ENCODE results near the gene AGPS. TPM values are rescaled to one million over a fixed set of nuclear protein-coding genes. Genes with fewer than 3 reads are reported as not detected.

AGPS gene
- total and polyA plus RNA-seq, 2 donors = 9.6 to 34.7 TPM

GRCh38 chr2:177593402-177593801, 200.8 kb downstream of the AGPS start:
- no peak for DNase-seq (ENCODE audit: low read depth in 6 of 9, low spot score in 9 of 9)
- Histone ChIP-seq H3K4me1 (ENCODE audit: control insufficient read depth in 2 of 2, insufficient read depth in 2 of 2, low read length in 2 of 2) (peaks cover 0 to 11% of the 10 kb centered on the region in 2 donors), H3K27ac (ENCODE audit: low read depth in 1 of 2, low read length in 1 of 2) (no peak overlapping the region), H3K36me3 (ENCODE audit: control insufficient read depth in 2 of 2, insufficient read depth in 2 of 2, low read length in 1 of 2) (no peaks in the 10 kb centered on the region), H3K4me3 (ENCODE audit: low read length in 2 of 2) (no peak overlapping the region), H3K9me3 (ENCODE audit: control insufficient read depth in 2 of 2, insufficient read depth in 1 of 2, low read length in 1 of 2) (no peaks in the 10 kb centered on the region), H3K27me3 (ENCODE audit: control insufficient read depth in 2 of 2, insufficient read depth in 1 of 2, low read length in 1 of 2) (no peaks in the 10 kb centered on the region)
- 94% methylated on average over 3 of the region's 3 CpGs for WGBS

Other genes starting within 250 kb of the AGPS start
- 30.9 TPM for gene HNRNPA3, start 180.0 kb upstream of the AGPS start, total RNA-seq
- 228 TPM for gene HNRNPA3, start 180.0 kb upstream of the AGPS start, polyA plus RNA-seq
- gene NFE2L2, start 128.0 kb upstream of the AGPS start, total RNA-seq = 46.6 TPM
- gene NFE2L2, start 128.0 kb upstream of the AGPS start, polyA plus RNA-seq = 91.7 TPM

Data from thymus (tissue), 11 donors.